ENCODE data around the gene IDH3A. TPM values are rescaled to one million over a fixed set of nuclear protein-coding genes. Genes with fewer than 3 reads are reported as not detected.

Gene IDH3A
- total RNA-seq, 1 donor from 2014 or later = 19.3 TPM

DNA sequence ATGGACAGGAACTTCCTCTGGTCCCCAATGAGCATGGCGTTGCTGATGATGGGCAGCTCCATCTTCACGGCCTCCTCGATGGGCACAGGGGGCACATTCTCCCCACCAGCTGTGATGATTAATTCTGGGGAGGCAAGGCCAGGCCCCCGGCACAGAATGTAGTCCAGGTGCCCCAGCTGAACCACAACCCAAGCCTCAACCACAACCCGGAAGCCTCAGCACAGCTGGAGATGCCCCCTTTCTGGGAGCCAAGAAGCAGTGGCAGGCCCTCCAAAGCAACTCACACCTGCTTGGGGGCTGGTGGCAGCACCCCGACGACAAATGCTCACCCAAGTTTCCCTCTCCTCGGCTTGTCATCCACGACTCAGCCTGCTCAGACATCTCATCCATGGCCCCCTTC, 25.2 kb downstream of the IDH3A start:
- no peak overlapping the region for H3K9ac ChIP-seq
- H3K27ac Mint-ChIP-seq = no peak overlapping the region
- H3K4me2 ChIP-seq = no peak overlapping the region
- H3K9me3 ChIP-seq (ENCODE audit: low read depth) = no peaks in the 10 kb centered on the region
- H3K4me1 ChIP-seq = no peaks in the 10 kb centered on the region
- no peaks in the 10 kb centered on the region for H3K27me3 ChIP-seq
- no peaks in the 10 kb centered on the region for H3K4me1 Mint-ChIP-seq
- H3F3A ChIP-seq (ENCODE audit: low read depth) = no peaks in the 10 kb centered on the region
- TF ChIP-seq EZH2phosphoT487 (IDR thresholded peaks at IDR 0.05) (no peak), EZH2 (IDR thresholded peaks at IDR 0.05) (no peak)
- TF ChIP-seq, protein P1, sequence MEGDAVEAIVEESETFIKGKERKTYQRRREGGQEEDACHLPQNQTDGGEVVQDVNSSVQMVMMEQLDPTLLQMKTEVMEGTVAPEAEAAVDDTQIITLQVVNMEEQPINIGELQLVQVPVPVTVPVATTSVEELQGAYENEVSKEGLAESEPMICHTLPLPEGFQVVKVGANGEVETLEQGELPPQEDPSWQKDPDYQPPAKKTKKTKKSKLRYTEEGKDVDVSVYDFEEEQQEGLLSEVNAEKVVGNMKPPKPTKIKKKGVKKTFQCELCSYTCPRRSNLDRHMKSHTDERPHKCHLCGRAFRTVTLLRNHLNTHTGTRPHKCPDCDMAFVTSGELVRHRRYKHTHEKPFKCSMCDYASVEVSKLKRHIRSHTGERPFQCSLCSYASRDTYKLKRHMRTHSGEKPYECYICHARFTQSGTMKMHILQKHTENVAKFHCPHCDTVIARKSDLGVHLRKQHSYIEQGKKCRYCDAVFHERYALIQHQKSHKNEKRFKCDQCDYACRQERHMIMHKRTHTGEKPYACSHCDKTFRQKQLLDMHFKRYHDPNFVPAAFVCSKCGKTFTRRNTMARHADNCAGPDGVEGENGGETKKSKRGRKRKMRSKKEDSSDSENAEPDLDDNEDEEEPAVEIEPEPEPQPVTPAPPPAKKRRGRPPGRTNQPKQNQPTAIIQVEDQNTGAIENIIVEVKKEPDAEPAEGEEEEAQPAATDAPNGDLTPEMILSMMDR (IDR thresholded peaks at IDR 0.05) = no peak
- H3K36me3 ChIP-seq = no peaks in the 10 kb centered on the region
- peaks cover 9% of the 10 kb centered on the region for H3K36me3 Mint-ChIP-seq
- H3K9me3 Mint-ChIP-seq = no peaks in the 10 kb centered on the region
- H3K79me2 ChIP-seq (ENCODE audit: low read depth) = no peaks in the 10 kb centered on the region
- H3K27me3 Mint-ChIP-seq (ENCODE audit: insufficient read depth, low read depth) = no peaks in the 10 kb centered on the region
- DNase-seq (ENCODE audit: low spot score) = no peak
- H3K4me3 ChIP-seq = no peak overlapping the region
- no peak overlapping the region for H3K27ac ChIP-seq
- H4K20me1 ChIP-seq (ENCODE audit: low read depth) = no peaks in the 10 kb centered on the region
- no peak overlapping the region for H2AFZ ChIP-seq (replicated peaks)
- H3K4me3 Mint-ChIP-seq = no peak overlapping the region

DNA sequence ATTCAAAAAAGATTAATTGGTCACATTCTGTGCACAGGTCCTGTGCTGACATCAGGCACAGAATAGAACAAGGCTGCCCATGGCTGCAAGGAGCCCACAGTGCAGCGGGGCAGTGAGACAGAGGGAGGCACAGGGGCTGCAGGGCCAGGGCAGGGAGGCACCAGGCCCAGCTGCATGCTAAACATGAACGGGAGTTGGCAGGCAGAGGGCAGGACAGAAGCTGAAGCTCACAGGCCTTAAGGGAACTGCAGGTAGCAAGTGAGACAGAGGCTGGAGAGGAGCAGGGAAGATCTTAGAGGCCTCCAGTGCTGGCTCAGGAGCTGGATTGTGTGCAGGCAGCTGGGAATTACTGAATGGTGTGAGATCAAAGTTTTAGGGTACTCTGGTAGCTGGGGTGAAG, 26.2 kb downstream of the IDH3A start:
- H3K27ac Mint-ChIP-seq = no peak overlapping the region
- H3K9ac ChIP-seq = no peak overlapping the region
- no peaks in the 10 kb centered on the region for H3K36me3 ChIP-seq
- H3K79me2 ChIP-seq (ENCODE audit: low read depth) = no peaks in the 10 kb centered on the region
- no peaks in the 10 kb centered on the region for H3K9me3 Mint-ChIP-seq
- no peaks in the 10 kb centered on the region for H3K9me3 ChIP-seq (ENCODE audit: low read depth)
- peaks cover 7% of the 10 kb centered on the region for H3K36me3 Mint-ChIP-seq
- TF ChIP-seq EZH2phosphoT487 (IDR thresholded peaks at IDR 0.05) (no peak), EZH2 (IDR thresholded peaks at IDR 0.05) (no peak)
- TF ChIP-seq, protein P1 (IDR thresholded peaks at IDR 0.05) = no peak
- DNase-seq (ENCODE audit: low spot score) = no peak
- H3K27me3 ChIP-seq = no peaks in the 10 kb centered on the region
- H3K27ac ChIP-seq = no peak overlapping the region
- no peaks in the 10 kb centered on the region for H3K4me1 Mint-ChIP-seq
- H3F3A ChIP-seq (ENCODE audit: low read depth) = no peaks in the 10 kb centered on the region
- no peak overlapping the region for H3K4me2 ChIP-seq
- no peak overlapping the region for H3K4me3 ChIP-seq
- H3K4me3 Mint-ChIP-seq = no peak overlapping the region
- H4K20me1 ChIP-seq (ENCODE audit: low read depth) = no peaks in the 10 kb centered on the region
- H2AFZ ChIP-seq (replicated peaks) = no peak overlapping the region
- H3K4me1 ChIP-seq = no peaks in the 10 kb centered on the region
- H3K27me3 Mint-ChIP-seq (ENCODE audit: insufficient read depth, low read depth) = no peaks in the 10 kb centered on the region

DNA sequence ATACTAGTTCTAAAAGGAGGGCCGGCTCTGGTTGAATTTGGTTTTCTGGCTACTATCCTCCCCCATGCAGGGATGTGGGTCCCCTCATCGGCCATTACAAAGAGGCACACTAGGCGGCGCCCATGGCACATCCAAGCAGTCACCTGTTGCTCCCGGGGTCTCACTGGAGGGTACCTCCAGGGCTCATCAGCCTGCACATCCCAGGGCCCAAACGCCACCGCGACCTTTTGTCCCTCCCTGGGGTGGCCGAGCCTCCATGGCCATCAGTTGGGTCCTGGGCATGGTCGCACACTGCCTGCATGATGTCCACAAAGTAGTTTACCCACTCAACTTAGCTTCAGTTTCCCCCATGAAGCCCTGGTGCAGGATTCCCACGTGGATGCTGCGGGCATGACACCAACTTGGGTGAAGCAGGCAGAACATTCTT, 28.3 kb downstream of the IDH3A start:
- Histone ChIP-seq H3K9ac (no peak overlapping the region), H3F3A (ENCODE audit: low read depth) (no peaks in the 10 kb centered on the region), H3K79me2 (ENCODE audit: low read depth) (no peaks in the 10 kb centered on the region), H3K9me3 (ENCODE audit: low read depth) (no peaks in the 10 kb centered on the region), H4K20me1 (ENCODE audit: low read depth) (no peaks in the 10 kb centered on the region), H3K4me2 (no peak overlapping the region), H3K4me1 (no peaks in the 10 kb centered on the region), H3K4me3 (no peak overlapping the region), H2AFZ (replicated peaks) (no peak overlapping the region), H3K27me3 (no peaks in the 10 kb centered on the region), H3K36me3 (no peaks in the 10 kb centered on the region), H3K27ac (no peak overlapping the region)
- DNase-seq (ENCODE audit: low spot score) = peak; percentile 84
- no peaks in the 10 kb centered on the region for H3K4me1 Mint-ChIP-seq
- no peak overlapping the region for H3K27ac Mint-ChIP-seq
- H3K27me3 Mint-ChIP-seq (ENCODE audit: insufficient read depth, low read depth) = peaks cover 2% of the 10 kb centered on the region
- peaks cover 2% of the 10 kb centered on the region for H3K36me3 Mint-ChIP-seq
- no peak overlapping the region for H3K4me3 Mint-ChIP-seq
- no peaks in the 10 kb centered on the region for H3K9me3 Mint-ChIP-seq
- TF ChIP-seq EZH2 (IDR thresholded peaks at IDR 0.05) (no peak), EZH2phosphoT487 (IDR thresholded peaks at IDR 0.05) (no peak)
- TF ChIP-seq, protein P1 (IDR thresholded peaks at IDR 0.05) = peak; percentile 82

Measured in neural progenitor cell (in vitro differentiated cells).